C4-2B (cell line): ENCODE measurements around the gene SIVA1.

Source experiments
- CTCF ChIP-seq: fragments of 450-650 bp; conservative IDR thresholded peaks from 2 replicates; pipeline ENCODE4 v1.5.1; 2017; ENCODE audit warnings: mild to moderate bottlenecking
- ZFX ChIP-seq: fragments of 450-650 bp; IDR thresholded peaks from 2 replicates; pipeline ENCODE4 v1.6.1; 2017

DNA sequence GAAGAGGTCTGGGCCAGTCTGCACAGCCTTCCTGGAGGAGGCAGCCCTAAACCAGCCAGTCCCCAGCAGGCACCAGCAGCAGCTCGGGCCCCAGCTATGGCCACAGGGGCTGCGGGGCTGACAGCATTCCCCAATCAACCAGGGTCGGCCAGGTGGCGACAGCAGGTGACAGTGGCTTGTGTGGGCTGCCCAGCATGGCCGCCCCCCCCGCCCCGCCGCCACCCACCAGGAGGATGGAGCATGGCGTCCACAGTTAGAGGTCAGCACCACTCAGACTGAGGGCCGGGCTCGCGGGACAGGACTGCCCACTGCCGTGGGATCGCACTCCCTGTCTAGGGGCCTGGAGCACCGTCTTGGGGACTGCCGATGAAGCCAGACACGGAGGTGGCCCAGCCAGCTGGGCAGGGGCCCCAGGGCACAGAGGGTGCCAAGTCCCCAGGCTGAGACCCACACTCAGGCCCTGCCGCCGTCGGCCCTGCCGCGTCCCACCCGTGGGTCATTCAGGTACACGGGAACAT, 27.6 kb downstream of the SIVA1 start:
- TF ChIP-seq CTCF = no peak
- TF ChIP-seq ZFX = no peak
